GM12801 (cell line): Measurements from ENCODE around the gene DDX39A.

ENCODE experiments used
- TF ChIP-seq, protein P1 (sequence below): IDR thresholded peaks from one replicate; pipeline ENCODE4 v1.5.1; 2011; ENCODE audit warnings: control low read depth; ENCODE audit not compliant: insufficient read length; ENCODE audit errors: extremely low read depth

The DDX39A gene

DNA sequence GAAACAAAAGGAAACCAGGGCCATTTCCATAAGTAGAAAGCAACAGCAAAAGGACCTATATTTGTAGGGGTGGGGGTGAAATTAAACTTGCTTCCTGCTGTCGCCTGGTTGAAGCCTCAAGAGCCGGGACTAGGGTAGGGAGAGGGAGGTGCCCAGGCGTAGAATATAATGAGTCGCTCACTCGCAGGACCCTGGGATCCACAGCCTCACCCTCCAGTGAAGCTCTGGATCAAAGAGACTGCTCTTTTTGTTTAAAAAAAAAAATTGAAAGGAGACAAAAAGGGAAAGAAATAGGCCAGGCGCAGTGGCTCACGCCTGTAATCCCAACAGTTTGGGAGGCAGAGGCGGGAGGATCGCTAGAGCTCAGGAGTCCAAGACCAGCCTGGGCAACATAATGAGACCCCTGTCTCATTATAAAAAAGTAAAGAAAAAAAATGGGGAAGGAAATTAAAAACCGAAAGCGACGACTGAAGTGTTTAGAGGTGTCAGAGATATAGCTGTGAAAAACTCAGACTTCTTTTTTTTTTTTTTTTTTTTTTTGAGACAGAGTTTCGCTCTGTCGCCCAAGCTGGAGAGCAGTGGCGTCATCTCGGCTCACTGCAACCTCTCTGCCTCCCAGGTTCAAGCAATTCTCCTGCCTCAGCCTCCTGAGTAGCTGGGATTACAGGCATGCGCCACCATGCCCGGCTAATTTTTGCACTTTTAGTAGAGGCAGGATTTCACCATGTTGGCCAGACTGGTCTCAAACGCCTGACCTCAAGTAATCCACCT lies 48.8 kb downstream of the DDX39A start:
- TF ChIP-seq, protein P1, sequence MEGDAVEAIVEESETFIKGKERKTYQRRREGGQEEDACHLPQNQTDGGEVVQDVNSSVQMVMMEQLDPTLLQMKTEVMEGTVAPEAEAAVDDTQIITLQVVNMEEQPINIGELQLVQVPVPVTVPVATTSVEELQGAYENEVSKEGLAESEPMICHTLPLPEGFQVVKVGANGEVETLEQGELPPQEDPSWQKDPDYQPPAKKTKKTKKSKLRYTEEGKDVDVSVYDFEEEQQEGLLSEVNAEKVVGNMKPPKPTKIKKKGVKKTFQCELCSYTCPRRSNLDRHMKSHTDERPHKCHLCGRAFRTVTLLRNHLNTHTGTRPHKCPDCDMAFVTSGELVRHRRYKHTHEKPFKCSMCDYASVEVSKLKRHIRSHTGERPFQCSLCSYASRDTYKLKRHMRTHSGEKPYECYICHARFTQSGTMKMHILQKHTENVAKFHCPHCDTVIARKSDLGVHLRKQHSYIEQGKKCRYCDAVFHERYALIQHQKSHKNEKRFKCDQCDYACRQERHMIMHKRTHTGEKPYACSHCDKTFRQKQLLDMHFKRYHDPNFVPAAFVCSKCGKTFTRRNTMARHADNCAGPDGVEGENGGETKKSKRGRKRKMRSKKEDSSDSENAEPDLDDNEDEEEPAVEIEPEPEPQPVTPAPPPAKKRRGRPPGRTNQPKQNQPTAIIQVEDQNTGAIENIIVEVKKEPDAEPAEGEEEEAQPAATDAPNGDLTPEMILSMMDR, result no peak

DNA sequence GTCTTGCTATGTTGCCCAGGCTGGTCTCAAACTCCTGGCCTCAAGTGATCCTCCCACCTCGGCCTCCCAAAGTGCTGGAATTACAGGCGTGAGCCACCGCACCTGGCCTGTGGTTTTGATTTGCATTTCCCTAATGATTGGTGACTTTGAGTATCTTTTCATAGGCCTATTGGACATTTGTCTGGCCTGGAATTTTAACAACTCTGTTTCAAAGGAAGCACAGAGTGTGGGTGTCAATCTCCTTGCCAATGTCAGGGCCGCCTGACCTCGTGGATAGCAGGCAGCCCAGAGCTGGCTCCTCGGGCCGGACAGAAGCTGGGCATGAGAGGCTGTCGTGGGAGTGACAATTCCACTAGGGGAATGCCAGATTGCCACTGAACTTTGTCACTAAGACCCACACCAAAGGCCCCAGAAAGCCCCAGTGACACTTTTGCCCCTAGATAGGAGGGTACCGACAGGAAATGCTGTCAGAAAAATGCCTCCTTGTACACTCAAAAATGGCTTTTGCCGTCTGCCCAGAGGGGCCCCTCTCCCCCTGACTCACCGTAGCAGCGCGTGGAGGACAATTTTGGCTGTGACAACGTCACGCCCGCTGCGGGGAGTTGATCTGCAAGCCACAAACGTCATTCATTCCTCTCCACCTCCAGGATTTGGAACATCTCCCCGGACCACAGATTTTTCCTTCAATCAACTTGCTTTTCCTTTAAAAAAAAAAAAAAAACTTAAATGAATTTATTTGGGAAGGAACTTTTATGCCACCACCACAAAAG lies 49.6 kb downstream of the DDX39A start:
- TF ChIP-seq, protein P1, result no peak

DNA sequence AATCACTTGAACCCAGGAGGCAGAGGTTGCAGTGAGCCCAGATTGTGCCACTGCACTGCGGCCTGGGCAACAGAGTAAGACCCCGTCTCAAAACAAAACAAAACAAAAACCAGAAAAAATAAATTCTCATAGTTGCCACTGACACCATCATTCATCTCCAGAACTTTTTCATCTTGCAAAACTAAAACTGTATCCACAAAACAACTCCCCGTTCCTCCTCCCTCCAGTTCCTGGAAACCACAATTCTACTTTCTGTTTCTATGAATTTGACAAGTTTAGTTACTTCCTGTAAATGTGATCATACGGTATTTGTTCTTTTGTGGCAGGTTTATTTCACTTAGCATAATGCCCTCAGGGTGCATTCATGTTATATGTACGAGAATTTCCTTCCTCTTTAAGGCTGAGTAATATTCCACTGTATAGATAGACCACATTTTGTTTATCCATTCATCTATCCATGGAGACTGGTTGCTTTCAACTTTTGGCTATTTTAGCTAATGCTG lies 51.1 kb downstream of the DDX39A start:
- TF ChIP-seq, protein P1, result no peak

DNA sequence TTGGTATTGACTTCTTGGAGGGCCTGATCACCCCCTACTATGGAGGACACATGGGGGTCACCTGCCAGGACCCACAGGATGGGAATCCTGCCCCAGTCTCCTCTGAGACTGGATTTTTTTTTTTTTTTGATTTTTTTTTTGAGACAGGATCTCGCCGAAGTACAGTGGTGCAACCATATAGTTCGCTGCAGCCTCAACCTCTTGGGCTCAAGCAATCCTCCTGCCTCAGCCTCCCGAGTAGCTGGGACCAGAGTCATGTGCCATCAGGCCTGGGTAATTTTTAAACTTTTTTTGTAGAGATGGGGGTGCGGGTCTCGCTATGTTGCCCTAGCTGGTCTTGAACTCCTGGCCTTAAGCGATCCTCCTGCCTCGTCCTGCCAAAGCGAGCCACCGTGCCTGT lies 52.1 kb downstream of the DDX39A start:
- TF ChIP-seq, protein P1, result no peak

DNA sequence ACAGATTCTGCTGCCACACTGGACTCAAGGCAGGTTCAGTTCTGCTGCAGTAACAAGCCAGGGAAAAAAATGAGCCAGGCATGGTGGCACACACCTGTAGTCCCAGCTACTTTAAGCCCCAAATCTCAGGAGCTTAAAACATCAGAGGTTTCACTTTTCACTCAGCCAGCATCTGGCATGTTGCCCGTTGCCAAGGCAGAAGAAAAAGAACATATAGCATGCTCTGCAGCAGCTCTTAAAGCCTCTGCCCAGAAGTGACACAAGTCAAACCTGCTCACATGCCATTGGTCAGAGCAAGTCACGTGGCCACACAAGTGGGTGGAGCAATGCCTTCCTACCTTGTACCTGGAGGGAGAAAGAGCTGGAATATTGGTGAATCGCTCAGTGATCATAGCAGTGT lies 52.6 kb downstream of the DDX39A start:
- TF ChIP-seq, protein P1, result no peak

DNA sequence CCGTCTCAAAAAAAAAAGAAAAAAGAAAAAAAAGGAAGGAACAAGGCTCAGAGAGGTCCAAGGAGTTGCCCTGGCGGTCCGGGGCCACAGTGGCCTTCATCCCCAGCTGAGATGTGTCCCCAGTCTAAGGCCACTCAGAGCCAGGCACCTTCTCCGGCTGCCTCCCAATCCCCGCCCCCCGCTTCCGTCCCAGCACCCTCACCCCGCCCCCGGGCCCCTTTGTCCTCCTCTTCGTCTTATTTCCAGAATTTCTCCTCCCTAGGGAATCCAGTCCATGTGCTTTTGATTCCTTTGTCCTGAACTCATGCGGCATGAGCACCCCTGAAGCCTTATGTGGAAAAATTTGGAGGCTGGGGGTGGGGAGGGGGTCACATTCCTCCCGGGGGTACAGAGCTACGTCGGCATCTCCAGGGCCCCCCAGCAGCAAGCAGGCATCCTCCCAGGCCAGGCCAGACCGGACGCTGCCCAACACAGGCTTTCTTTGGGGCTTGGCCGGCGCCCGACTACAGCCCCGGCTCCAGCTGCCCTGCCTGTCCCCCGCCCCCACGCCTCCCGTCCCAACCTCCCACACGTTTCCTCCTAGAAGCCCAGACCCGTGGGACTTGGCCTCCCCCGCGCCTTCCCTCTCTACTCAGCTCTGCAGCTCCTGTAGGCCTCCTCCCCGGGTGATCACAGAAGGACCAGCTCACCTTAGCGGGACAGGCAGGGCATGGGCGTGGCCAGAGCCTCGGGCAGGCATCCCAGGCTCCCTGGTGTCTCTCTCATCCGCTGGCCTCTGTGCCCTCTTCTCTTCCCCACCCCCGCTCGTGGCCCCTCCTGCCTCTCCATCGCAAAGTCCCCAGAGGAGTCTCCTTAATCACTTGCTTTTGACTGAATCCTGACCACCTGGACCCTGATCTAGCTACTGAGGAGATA lies 55.7 kb downstream of the DDX39A start:
- TF ChIP-seq, protein P1, result no peak

DNA sequence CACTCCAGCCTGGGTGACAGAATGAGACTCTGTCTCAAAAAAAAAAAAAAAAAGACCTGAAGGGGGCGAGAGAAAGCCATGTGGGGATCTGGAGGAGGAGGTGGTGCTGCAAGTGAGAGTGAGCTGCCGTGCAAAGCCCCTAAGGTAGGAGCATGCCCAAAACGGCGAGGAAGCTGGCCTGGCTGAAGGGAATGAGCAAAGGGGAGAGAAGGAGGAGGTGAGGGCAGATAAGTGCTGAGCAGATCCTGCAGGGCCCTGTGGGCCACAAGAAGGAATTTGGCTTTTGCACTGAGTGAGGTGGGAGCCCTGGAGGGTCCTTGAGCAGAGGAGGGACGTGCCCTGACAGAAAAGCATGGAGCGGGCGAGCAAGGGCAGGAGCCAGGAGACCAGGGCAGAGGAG lies 57.3 kb downstream of the DDX39A start:
- TF ChIP-seq, protein P1, result no peak
